Measurements from ENCODE around the gene FHDC1.

DNA sequence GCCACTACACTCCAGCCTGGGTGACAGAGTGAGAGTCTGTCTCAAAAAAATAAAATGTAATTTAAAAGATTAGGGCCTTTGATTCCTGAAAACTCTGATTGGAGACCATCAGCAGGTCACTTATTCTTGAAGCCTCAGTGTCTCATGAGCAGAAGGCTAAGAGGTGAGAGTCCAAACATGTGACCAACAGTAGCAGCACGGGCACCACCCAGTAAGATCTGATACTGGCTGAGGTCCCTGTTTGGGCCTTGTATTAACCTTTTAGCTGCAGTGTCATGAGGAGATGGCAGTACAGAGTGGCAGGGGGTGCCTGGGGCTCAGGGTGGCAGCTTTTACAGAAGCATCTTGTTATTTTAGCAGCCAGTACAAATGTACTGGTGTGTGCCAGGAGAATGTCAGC is 89.3 kb downstream of the FHDC1 start:
- TF ChIP-seq, protein P1, sequence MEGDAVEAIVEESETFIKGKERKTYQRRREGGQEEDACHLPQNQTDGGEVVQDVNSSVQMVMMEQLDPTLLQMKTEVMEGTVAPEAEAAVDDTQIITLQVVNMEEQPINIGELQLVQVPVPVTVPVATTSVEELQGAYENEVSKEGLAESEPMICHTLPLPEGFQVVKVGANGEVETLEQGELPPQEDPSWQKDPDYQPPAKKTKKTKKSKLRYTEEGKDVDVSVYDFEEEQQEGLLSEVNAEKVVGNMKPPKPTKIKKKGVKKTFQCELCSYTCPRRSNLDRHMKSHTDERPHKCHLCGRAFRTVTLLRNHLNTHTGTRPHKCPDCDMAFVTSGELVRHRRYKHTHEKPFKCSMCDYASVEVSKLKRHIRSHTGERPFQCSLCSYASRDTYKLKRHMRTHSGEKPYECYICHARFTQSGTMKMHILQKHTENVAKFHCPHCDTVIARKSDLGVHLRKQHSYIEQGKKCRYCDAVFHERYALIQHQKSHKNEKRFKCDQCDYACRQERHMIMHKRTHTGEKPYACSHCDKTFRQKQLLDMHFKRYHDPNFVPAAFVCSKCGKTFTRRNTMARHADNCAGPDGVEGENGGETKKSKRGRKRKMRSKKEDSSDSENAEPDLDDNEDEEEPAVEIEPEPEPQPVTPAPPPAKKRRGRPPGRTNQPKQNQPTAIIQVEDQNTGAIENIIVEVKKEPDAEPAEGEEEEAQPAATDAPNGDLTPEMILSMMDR (IDR thresholded peaks at IDR 0.05), result no peak
- no peak for TF ChIP-seq POLR2A (IDR thresholded peaks at IDR 0.05)

All from Peyer's patch (tissue), 4 donors.